Measurements from ENCODE around the gene CD86.
"Not testable (repeated sequence)": the region's sequence is repeated elsewhere in the genome, so short reads cannot be mapped to it uniquely, and the experiment has no call there.

The CD86 gene

GRCh38 chr3:122055215-122055614 lies at the start of gene CD86:
Gene CD86 (plus strand): TSS chr3:122055362. CDS start chr3:122055490, 128 bp downstream.
- no peak for DNase-seq (ENCODE audit: low read depth)

GRCh38 chr3:122006267-122006666 lies 48.9 kb upstream of the CD86 start:
- DNase-seq (ENCODE audit: low read depth), result no peak

GRCh38 chr3:122008166-122008565 lies 47.0 kb upstream of the CD86 start:
- no peak for DNase-seq (ENCODE audit: low read depth)

- DNase-seq (ENCODE audit: low read depth), result no peak
Measured at GRCh38 chr3:122010506-122010905, 44.7 kb upstream of the CD86 start.

GRCh38 chr3:122011396-122011795 lies 43.8 kb upstream of the CD86 start:
- DNase-seq (ENCODE audit: low read depth), result no peak

GRCh38 chr3:122012821-122013220 lies 42.3 kb upstream of the CD86 start:
- DNase-seq (ENCODE audit: low read depth), result no peak

GRCh38 chr3:122013448-122013925 lies 41.7 kb upstream of the CD86 start:
- no peak for DNase-seq (ENCODE audit: low read depth)

GRCh38 chr3:122014741-122015140 lies 40.4 kb upstream of the CD86 start:
- DNase-seq (ENCODE audit: low read depth), result no peak

- no peak for DNase-seq (ENCODE audit: low read depth)
Measured at GRCh38 chr3:122019493-122019892, 35.7 kb upstream of the CD86 start.

- DNase-seq (ENCODE audit: low read depth), result no peak
Measured at GRCh38 chr3:122021037-122021436, 34.1 kb upstream of the CD86 start.

GRCh38 chr3:122021811-122022401 lies 33.3 kb upstream of the CD86 start, which contains the start of gene ILDR1:
Gene ILDR1 (minus strand): TSS chr3:122022247. CDS start chr3:122022077, 170 bp downstream.
- DNase-seq (ENCODE audit: low read depth), result no peak

GRCh38 chr3:122023335-122023910 lies 31.7 kb upstream of the CD86 start:
- DNase-seq (ENCODE audit: low read depth), result no peak

GRCh38 chr3:122024800-122025199 lies 30.4 kb upstream of the CD86 start:
- no peak for DNase-seq (ENCODE audit: low read depth)

GRCh38 chr3:122025296-122025695 lies 29.9 kb upstream of the CD86 start:
- DNase-seq (ENCODE audit: low read depth), result no peak

- DNase-seq (ENCODE audit: low read depth), result no peak
Measured at GRCh38 chr3:122030381-122031122, 24.6 kb upstream of the CD86 start.

- no peak for DNase-seq (ENCODE audit: low read depth)
Measured at GRCh38 chr3:122031123-122031468, 24.1 kb upstream of the CD86 start.

- no peak for DNase-seq (ENCODE audit: low read depth)
Measured at GRCh38 chr3:122032531-122032930, 22.6 kb upstream of the CD86 start.

GRCh38 chr3:122033023-122033422 lies 22.1 kb upstream of the CD86 start:
- no peak for DNase-seq (ENCODE audit: low read depth)

- not testable (repeated sequence) for DNase-seq (ENCODE audit: low read depth)
Measured at GRCh38 chr3:122047296-122047695, 7.9 kb upstream of the CD86 start.

GRCh38 chr3:122047773-122048172 lies 7.4 kb upstream of the CD86 start:
- DNase-seq (ENCODE audit: low read depth), result not testable (repeated sequence)

- DNase-seq (ENCODE audit: low read depth), result no peak
Measured at GRCh38 chr3:122052968-122053367, 2.2 kb upstream of the CD86 start.

GRCh38 chr3:122057671-122058070 lies 2.5 kb downstream of the CD86 start:
- DNase-seq (ENCODE audit: low read depth), result no peak

- no peak for DNase-seq (ENCODE audit: low read depth)
Measured at GRCh38 chr3:122058294-122058693, 3.1 kb downstream of the CD86 start.

Measured in activated T-helper 9 cell treated with anti-CD3 and anti-CD28 coated beads, Interleukin-2, amount 50 U/mL, for 16 hours (primary cell).